Activated CD8-positive, alpha-beta memory T cell treated with anti-CD3 and anti-CD28 coated beads for 48 hours (primary cell): ENCODE results near the gene ADGRB3.
"Not testable (repeated sequence)": the region's sequence is repeated elsewhere in the genome, so short reads cannot be mapped to it uniquely, and the experiment has no call there.

ENCODE experiments used
- DNase-seq, 3 experiments: peaks; one replicate each; pipeline ENCODE4 v3.0.0-alpha.2; 2020; ENCODE audit warnings: low read depth in 2 of 3, low spot score in 2 of 3

Gene ADGRB3

DNA sequence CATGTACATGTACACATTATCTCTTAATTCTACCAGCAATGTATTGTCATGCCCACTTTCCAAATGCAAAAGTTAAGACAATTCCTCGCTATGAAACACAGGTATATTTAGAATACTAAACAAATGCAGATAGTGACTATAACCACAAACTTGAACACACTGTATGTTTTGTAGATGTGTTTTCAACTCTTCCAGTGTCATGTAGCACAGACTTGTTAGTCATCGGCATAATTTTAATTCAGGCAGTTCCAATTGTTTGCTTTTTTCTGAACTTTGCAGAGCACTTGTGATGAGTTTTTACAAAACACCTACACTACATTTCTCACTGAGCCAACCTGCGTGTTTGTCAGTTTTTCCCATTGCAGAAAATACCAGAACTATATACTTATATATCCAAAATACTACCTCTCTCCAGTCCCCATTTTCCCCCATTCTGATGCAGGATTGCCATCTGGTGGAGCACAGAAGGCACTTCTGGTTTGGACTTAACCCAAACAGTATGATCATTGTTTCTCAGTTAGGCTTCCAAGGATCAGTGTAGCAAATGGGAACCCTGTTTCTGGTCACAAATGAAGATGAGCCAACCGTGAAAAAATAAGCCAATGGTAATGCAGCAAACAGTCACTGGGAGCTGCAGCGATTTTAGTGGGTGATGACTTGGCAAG is 143.4 kb downstream of the ADGRB3 start:
- no peak for DNase-seq

DNA sequence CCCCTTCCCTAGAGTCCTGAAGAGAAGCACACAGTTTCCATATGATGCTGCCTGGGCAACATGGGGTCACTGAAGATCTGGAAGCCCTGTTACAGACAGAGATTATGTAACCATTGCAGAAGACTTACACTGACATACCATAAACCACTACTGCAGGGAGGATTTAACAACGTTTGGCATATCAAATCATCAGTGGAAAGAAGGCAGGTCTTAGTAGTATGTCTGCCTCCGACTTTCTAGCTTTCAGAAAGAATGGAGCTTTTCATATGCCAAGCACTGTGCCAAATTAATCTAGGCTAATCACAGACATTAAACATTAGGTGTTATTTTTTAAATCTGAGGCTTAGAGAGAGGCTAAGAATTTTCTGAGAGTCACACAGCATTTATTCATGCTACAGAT is 144.3 kb downstream of the ADGRB3 start:
- DNase-seq = no peak

DNA sequence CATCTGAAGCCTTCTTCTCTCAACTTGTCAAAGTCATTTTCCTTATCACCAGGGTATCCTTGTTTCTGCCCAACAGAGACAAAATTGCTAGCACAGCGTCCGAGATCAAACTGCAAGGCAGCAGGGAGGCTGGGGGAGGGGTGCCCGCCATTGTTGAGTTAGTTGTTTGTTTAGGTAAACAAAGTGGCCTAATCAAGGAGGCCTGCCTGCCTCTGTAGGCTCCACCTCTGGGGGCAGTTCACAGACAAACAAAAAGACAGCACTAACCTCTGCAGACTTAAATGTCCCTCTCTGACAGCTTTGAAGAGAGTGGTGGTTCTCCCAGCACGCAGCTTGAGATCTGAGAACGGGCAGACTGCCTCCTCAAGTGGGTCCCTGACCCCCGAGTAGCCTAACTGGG is 155.0 kb downstream of the ADGRB3 start:
- DNase-seq = not testable (repeated sequence)

DNA sequence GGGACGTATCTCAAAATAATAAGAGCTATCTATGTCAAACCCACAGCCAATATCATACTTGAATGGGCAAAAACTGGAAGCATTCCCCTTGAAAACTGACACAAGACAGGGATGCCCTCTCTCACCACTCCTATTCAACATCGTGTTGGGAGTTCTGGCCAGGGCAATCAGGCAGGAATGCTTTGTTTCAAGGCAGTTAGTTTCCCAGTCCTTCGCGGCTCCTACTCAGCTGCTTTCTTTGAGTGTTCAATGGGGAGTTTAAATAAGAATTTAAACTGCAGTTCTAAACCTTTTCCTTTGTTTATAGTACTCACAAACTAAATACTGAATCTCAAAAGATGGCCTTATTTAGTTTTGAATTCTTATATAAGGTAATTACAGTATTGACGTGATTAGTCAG is 179.9 kb downstream of the ADGRB3 start:
- DNase-seq = not testable (repeated sequence)

DNA sequence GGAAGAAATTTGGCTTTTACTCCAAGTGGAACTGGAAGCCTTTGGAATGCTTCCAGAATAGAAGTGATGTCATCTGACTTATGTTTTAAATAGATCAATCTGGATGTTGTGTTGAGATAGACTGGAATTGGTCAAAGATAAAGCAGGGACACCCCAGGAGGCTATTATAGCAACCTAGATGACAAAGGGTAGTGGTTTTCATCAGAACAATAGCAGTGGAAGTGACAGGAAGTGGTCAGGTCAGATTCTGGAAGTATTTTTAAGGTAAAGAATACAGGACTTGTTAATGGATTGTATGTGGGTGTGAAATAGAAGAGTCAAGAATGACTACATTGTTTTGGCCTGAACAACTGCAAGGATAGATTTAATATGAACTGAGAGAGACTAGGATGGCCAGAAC is 191.4 kb downstream of the ADGRB3 start:
- no peak for DNase-seq

DNA sequence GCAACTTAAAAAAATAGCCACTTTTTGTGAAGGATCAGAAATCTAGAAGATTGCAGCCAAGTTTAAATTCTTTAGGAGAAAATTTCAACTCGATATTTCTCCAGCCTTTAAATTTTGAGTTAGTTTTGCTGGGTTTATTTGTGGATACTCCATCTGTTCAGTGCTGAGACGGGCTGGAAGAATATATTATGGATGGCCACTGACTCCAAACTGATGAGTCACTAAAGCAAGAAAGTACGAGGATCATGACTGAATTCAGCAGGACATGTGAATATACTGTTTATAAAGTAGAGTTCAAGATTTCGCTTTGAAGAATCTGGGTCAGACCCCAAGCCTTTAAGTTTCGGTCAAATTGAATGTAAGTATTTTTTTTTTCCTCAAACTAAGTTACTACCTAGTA is 199.5 kb downstream of the ADGRB3 start:
- DNase-seq = no peak

DNA sequence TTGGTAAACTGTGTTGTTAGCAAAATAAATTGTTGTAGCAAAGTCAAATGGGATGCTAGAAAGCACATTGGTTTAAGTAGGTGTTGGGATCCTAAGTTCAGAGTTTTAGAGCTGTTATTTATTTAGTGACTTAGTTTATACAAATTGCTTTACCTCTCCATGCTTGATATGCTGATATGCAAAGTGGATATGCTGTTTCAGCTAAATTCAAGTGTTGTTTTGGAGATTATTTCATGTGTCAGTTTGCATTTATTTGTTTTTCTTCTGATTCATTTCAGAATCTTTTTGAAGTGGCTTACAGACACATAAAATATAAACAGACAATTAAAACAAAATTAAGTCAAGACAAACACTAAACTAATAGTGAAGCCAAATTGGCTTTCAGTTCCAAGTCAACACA is 203.5 kb downstream of the ADGRB3 start:
- no peak for DNase-seq

DNA sequence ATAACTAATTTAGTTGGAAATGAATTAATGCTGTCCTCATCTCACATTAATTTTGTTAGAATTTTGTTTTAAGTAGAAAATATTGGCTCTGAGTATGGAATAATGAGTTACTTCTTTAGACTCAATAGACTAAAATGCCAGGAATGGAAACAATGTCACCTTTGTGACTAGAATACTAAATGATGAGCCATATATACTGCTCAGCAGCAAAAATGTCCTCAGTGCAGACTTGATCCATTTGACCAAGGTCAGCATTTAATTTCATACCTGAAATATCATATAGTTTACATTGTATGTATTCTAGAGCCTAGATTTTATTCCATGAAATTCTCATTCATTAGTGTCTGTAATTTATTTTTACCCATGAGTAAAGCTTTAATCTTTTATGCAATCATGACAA is 217.7 kb downstream of the ADGRB3 start:
- DNase-seq = no peak

DNA sequence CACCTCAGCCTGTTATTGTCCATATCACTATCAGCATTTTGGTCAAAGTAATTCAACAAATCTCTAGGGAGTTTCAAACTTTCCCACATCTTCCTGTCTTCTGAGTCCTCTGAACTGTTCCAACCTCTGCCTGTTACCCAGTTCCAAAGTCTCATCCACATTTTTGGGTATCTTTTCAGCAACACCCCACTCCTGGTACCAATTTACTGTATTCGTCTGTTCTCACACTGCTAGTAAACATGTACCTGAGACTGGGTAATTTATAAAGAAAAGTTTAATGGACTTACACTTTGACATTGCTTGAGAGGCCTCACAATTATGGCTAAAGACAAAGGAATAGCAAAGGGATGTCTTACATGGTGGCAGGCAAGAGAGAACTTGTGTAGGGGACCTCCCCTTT is 224.2 kb downstream of the ADGRB3 start:
- DNase-seq = no peak

DNA sequence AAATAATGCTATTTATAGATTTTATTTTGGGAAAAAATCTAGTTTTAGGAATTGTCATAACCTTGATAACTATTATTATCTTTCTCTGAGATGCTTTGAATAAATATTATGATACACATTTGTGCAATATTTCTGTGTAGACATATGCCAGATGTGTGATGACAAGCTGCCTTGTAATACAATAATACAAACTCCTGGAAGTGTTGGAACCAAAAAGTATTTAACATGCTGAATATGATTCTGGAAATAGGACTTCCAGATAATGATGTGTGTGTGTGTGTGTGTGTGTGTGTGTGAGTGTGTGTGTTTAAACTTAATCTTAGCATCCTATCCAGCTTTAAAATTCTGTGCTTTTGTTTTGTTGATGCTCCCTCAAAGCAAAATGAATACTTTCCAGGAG is 233.6 kb downstream of the ADGRB3 start:
- no peak for DNase-seq

DNA sequence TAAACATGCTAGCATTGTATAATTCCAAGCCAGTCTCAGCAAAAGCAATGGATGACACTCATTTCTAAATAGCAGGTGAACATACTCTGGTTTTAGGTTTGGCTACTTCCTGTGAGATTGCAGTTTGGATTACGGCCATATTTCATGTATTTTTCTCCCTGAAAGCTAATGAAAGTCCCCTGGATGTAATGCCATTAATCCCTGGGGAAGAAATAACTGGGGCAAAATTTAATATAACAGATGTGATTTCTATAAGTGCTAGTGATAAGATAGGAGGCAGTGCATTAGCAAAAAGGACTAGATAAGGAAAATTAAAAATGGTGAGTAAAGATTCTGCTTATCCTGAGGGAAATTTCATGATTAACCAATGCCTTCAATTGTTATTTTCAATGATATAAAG is 238.2 kb downstream of the ADGRB3 start:
- no peak for DNase-seq

DNA sequence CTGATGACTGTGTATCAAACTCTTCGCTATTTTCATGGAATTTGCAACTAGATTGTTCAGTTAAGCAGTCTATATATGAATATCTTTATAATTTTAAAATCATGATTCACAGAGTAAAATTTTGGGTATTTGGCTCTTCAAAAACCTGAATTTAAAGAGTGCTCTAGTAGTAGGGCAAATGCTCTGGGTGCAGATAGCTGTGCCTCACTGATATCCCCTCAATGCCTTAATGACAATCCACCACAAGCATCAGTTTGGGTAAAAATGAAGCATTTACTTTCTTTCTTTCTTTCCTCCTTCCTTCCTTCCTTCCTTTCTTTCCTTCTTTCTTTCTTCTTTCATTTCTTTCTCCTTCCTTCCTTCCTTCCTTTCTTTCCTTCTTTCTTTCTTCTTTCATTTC is 239.7 kb downstream of the ADGRB3 start:
- DNase-seq = no peak

DNA sequence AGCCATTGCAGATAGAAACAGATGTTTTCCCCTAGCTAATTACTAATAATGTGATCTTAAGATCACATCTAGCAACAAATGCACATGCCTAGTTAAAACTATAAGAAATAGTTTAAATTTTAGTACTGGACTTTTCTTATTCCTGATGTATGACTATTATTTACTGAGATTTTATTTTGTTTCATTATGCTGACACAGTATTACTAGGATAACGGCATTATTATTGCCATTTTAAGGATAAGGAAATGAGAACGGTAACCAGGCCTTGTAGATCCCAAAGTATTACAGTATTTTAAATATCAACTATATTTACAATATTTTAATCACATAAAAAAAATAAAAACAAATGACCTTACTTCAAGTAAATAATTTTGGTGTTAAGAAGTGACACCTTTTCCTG is 240.3 kb downstream of the ADGRB3 start:
- DNase-seq = no peak

DNA sequence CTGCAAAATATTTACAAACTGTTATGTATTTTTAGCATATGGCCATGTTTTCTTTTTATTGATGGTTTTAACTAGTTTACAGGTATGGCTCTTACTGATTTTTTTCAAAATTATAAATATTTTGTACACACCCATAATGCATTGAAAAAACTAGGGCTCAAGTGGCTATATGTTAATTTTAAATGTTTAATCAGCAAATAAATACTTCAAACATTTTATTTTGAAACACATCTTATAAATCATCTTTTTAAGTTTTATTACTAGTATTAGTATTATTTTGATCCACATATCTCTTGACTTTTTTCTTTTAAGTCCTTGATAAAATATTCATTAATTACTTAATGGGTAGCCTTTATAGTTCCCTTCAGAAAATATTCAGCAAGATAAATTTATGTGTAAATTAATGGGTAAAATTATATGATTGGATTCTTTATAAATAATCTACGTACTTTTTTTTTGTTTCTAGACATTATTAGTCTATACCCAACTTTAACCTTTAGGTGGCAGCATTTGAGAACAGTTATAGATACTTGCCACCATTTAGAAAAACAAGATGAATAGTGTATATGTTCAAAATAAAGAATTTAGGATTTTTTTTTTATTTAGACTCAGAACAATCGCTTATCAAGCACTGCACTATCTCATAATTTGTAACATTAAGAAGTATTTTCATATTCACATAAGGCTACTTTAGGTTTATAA is 241.9 kb downstream of the ADGRB3 start:
- no peak for DNase-seq

DNA sequence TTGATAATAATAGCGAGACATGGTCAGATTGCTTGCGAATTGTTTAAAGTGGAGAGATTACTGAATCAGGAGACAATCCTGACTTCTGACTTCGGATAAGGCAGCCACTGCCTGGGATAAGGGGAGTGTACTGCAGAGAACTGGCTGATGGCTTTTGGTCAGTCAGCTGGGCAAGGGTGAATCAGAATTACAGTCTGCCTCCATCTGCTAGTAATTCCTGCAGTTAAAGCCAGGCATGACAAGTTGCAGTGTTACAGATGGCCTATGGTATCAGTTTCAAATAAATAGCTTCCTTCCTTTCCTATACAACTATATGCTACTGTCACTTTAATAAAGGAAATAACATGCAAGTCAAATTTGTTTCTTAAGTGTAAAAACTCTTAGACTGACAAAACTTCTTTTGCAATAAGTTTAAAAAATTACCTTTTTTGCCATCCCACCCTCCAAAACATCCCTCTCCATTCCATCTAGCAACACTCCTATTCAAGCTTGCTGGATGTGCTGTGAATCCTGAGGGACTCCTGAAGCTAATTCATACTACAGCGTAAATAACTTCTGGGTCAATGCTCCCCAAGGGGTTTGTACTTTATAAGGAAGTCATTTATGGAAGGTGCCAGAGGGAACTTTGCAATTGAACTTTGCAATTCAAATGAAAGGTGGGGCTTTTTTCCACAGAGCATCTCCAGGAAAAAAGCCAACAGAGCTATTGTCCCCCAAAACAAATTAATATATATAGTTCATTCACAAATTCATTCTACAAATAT is 245.2 kb downstream of the ADGRB3 start:
- no peak for DNase-seq

DNA sequence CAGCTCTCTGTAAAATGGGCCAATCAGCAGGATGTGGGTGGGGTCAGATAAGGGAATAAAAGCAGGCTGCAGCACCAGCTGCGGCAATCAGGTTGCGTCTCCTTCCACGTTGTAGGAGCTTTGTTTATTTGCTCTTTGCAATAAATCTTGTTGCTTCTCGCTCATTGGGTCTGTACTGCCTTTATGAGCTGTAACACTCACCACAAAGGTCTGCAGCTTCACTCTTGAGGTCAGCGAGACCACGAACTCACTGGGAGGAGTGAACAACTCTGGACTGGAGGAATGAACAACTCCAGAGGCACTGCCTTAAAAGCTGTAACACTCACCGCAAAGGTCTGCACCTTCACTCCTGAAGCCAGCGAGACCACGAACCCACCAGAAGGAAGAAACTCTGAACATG is 248.2 kb downstream of the ADGRB3 start:
- DNase-seq = not testable (repeated sequence)

DNA sequence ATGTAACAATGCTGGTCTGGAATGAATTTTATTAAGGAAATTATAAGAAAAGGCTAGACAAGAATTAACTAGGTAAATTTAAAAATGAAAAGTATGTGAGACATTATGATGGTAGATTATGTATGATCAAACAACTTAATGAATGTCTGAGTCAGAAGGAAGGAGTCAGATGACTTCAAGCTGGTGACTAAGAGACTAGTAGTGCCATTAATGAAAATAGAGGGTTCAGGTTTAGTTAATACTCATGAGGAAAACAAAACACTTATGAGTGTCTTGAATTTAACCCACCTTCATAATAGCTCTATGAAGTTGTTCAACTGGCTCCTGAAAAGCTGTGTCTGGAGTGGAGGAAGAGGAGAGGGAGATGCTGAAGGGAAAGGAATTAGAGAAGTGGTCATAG is 256.3 kb downstream of the ADGRB3 start:
- DNase-seq = no peak

DNA sequence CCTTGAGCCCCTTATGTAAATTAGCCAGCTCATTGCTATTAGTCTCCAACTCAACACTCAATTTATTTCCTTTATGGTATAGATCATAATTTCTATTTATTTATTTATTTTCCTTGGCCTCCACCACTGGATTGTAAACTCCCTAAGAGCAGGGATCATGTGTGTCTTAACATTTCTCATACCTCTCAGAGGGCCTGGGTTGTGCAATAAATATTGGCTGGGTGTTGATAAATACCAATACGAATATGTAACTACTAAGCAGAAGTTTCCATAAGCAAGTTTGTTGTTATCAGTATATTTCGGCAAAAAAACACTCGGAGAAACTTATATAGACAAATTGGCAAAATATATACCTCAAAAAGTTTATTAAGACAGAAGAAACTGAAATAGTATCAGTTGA is 257.4 kb downstream of the ADGRB3 start:
- DNase-seq = no peak

DNA sequence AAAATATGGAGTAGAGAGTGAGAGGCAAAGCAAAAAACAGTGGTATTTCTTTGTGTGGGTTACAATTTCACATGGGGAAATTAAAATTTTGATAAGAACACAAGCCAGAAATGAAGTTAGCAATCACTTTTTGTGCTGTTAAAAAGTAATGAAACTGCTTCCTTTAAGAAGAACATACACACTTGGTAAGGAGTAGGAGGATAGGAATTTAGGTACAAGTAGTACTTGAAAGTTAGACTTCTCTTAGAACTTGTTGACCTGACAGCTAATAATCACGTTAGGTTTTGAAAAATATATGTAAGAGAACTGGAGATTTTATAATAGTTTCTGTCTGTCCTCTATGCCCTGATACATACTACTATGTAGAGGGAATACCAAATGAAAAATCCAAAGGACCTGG is 260.8 kb downstream of the ADGRB3 start:
- DNase-seq = no peak

DNA sequence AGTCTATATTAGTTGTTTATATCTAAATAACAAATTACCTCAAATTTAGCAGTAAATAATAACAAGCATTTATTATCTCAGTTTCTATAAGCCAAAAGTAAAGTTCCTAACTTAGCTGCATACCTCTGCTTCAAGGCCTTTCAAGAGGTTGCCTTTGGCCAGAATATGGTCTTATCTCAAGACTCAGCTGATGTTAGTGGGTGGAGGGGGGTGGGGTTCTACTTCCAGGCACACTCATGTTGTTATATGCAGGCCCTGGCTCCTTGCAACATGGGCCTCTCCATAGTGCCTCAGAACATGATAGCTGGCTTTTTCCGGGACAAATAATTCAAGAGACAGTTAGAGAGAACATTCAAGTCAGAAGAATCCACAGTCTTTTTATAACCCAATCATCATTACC is 266.0 kb downstream of the ADGRB3 start:
- no peak for DNase-seq

DNA sequence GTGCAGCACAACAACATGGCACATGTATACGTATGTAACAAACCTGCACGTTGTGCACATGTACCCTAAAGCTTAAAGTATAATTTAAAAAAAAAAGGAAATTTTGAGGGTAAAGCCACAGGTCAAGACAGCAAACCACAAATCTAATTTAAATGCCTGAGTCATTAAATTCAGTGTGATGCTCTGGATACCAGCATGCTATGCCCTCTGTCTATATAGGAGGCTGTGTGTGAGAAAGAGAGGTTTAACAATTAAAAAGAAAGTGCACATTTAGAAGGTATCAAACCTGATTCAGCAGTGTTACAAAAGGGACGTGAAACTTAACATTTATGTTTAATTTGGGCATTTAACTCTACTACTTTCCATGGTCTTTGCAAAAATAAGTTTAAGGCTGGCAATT is 276.3 kb downstream of the ADGRB3 start:
- no peak for DNase-seq

DNA sequence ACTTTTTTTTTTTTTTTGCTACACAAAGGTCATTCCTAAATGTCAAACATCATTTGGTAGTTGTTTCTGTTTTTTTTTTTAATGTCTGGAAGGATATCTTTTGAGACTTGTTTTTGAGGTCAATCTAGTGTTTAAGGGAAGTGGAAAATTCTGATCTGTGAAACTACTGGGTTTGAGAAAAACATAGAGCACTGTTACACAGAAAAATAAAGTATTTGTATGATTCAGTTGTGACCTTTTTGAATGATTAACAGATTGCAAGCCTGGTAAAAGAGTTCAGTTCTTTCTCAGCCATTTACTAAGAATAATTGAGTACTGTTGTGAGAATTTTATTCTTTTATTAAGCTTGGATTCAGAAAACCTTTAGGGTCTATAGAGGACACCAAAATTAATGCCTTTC is 276.7 kb downstream of the ADGRB3 start:
- DNase-seq = no peak
